SK-N-SH treated with all-trans-retinoic acid at 6 μM for 48 hours (cell line): Measurements from ENCODE around the gene R3HDM1.

Source experiments
- ATAC-seq: fragments of 200-7000 bp; cut with Tn5 transposase; 3 replicates; pipeline ENCODE4 v1.9.1; 2020; ENCODE audit warnings: mild to moderate bottlenecking, moderate library complexity
- ARNTL ChIP-seq: fragments of 450-650 bp; formaldehyde crosslinking; IDR thresholded peaks from 2 replicates; pipeline ENCODE4 v1.5.0; 2020; ENCODE audit warnings: low read depth, mild to moderate bottlenecking, moderate library complexity, borderline replicate concordance
- CREB5 ChIP-seq: fragments of 250-450 bp; sonication (Bioruptor Pico); IDR thresholded peaks from 2 replicates; pipeline ENCODE4 v1.5.1; 2020; ENCODE audit warnings: low read depth, mild to moderate bottlenecking, moderate library complexity
- CSDC2 ChIP-seq: fragments of 250-450 bp; sonication (Bioruptor Pico); IDR thresholded peaks from 2 replicates; pipeline ENCODE4 v1.5.0; 2020; ENCODE audit warnings: mild to moderate bottlenecking, moderate library complexity
- ESRRG ChIP-seq: fragments of 250-450 bp; sonication (Bioruptor Pico); IDR thresholded peaks from 2 replicates; pipeline ENCODE4 v1.6.1; 2021; ENCODE audit warnings: mild to moderate bottlenecking
- GLIS3 ChIP-seq: fragments of 250-450 bp; sonication (Bioruptor Pico); IDR thresholded peaks from 2 replicates; pipeline ENCODE4 v1.5.0; 2020; ENCODE audit warnings: mild to moderate bottlenecking, moderate library complexity
- ISL1 ChIP-seq: fragments of 250-450 bp; sonication (Bioruptor Pico); IDR thresholded peaks from 2 replicates; pipeline ENCODE4 v2.1.2; 2022; ENCODE audit warnings: mild to moderate bottlenecking, moderate library complexity
- OSR1 ChIP-seq: fragments of 250-450 bp; sonication (Bioruptor Pico); IDR thresholded peaks from 2 replicates; pipeline ENCODE4 v1.8.0; 2022; ENCODE audit warnings: moderate library complexity, mild to moderate bottlenecking, inconsistent platforms
- PATZ1 ChIP-seq: fragments of 250-450 bp; sonication (Bioruptor Pico); IDR thresholded peaks from 2 replicates; pipeline ENCODE4 v1.8.0; 2020; ENCODE audit warnings: mild to moderate bottlenecking, moderate library complexity, borderline replicate concordance
- POU6F1 ChIP-seq: fragments of 250-450 bp; sonication (Bioruptor Pico); IDR thresholded peaks from 2 replicates; pipeline ENCODE4 v1.8.0; 2021; ENCODE audit warnings: low read depth, mild to moderate bottlenecking, moderate library complexity, borderline replicate concordance
- PPARA ChIP-seq: fragments of 250-450 bp; sonication (Bioruptor Pico); IDR thresholded peaks from 2 replicates; pipeline ENCODE4 v1.5.0; 2020; ENCODE audit warnings: mild to moderate bottlenecking, borderline replicate concordance
- SNAI2 ChIP-seq: fragments of 250-450 bp; sonication (Bioruptor Pico); IDR thresholded peaks from 2 replicates; pipeline ENCODE4 v1.5.0; 2020; ENCODE audit warnings: mild to moderate bottlenecking, moderate library complexity
- TCF4 ChIP-seq: fragments of 250-450 bp; sonication (Bioruptor Pico); IDR thresholded peaks from 2 replicates; pipeline ENCODE4 v1.8.0; 2021; ENCODE audit warnings: mild to moderate bottlenecking, moderate library complexity, borderline replicate concordance
- TOX ChIP-seq: fragments of 250-450 bp; sonication (Bioruptor Pico); IDR thresholded peaks from 2 replicates; pipeline ENCODE4 v1.8.0; 2021; ENCODE audit warnings: mild to moderate bottlenecking, moderate library complexity, borderline replicate concordance
- ZC3H10 ChIP-seq: fragments of 250-450 bp; sonication (Bioruptor Pico); IDR thresholded peaks from 2 replicates; pipeline ENCODE4 v1.5.1; 2021; ENCODE audit warnings: mild to moderate bottlenecking, moderate library complexity
- ZFP3 ChIP-seq: fragments of 250-450 bp; sonication (Bioruptor Pico); IDR thresholded peaks from 2 replicates; pipeline ENCODE4 v1.5.0; 2020; ENCODE audit warnings: mild to moderate bottlenecking, moderate library complexity
- ZFP30 ChIP-seq: fragments of 450-650 bp; formaldehyde crosslinking; IDR thresholded peaks from 2 replicates; pipeline ENCODE4 v1.5.0; 2022; ENCODE audit warnings: mild to moderate bottlenecking, moderate library complexity
- ZNF70 ChIP-seq: fragments of 450-650 bp; formaldehyde crosslinking; IDR thresholded peaks from 2 replicates; pipeline ENCODE4 v1.5.0; 2020; ENCODE audit warnings: mild to moderate bottlenecking, moderate library complexity
- ZNF8 ChIP-seq: fragments of 450-650 bp; formaldehyde crosslinking; IDR thresholded peaks from 2 replicates; pipeline ENCODE4 v1.5.0; 2020; ENCODE audit warnings: mild to moderate bottlenecking, moderate library complexity
- TF ChIP-seq, protein P1 (sequence below): fragments of 250-450 bp; sonication (Bioruptor Pico); IDR thresholded peaks from 2 replicates; pipeline ENCODE4 v1.5.0; 2020; ENCODE audit warnings: mild to moderate bottlenecking, moderate library complexity
- TF ChIP-seq, protein P2 (sequence below): fragments of 250-450 bp; sonication (Bioruptor Pico); IDR thresholded peaks from 2 replicates; pipeline ENCODE4 v1.5.1; 2021; ENCODE audit warnings: mild to moderate bottlenecking, moderate library complexity

R3HDM1 gene

DNA sequence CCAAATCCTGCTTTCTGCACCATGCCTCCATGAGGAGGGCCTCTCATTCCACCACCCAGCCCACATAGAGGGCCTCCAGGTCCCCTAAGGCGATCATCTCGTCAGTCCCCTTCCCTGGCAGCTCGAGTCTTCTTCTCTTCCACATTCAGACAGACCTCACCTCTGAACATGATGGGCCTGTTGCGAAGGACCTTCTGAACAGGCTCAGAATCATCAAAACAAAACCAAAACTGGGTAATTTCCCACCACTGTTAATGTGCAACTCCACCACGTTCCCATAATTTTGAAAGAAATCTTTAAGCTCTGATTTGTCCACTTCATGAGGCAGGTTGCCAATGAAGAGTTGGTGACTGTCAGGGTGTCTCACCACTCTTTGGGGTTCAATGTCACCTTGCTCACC lies 20.7 kb upstream of the R3HDM1 start:
- TF ChIP-seq CREB5 (CRISPR knock-in tag) = no peak
- TF ChIP-seq ZC3H10 (CRISPR knock-in tag) = no peak
- TF ChIP-seq ISL1 = no peak
- no peak for TF ChIP-seq ZFP3 (CRISPR knock-in tag)
- TF ChIP-seq CSDC2 (CRISPR knock-in tag) = no peak
- no peak for TF ChIP-seq ZFP30
- TF ChIP-seq, protein P1, sequence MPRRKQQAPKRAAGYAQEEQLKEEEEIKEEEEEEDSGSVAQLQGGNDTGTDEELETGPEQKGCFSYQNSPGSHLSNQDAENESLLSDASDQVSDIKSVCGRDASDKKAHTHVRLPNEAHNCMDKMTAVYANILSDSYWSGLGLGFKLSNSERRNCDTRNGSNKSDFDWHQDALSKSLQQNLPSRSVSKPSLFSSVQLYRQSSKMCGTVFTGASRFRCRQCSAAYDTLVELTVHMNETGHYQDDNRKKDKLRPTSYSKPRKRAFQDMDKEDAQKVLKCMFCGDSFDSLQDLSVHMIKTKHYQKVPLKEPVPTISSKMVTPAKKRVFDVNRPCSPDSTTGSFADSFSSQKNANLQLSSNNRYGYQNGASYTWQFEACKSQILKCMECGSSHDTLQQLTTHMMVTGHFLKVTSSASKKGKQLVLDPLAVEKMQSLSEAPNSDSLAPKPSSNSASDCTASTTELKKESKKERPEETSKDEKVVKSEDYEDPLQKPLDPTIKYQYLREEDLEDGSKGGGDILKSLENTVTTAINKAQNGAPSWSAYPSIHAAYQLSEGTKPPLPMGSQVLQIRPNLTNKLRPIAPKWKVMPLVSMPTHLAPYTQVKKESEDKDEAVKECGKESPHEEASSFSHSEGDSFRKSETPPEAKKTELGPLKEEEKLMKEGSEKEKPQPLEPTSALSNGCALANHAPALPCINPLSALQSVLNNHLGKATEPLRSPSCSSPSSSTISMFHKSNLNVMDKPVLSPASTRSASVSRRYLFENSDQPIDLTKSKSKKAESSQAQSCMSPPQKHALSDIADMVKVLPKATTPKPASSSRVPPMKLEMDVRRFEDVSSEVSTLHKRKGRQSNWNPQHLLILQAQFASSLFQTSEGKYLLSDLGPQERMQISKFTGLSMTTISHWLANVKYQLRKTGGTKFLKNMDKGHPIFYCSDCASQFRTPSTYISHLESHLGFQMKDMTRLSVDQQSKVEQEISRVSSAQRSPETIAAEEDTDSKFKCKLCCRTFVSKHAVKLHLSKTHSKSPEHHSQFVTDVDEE (CRISPR knock-in tag) = no peak
- TF ChIP-seq ZNF8 (CRISPR knock-in tag) = no peak
- no peak for TF ChIP-seq ARNTL
- no peak for TF ChIP-seq TCF4 (CRISPR knock-in tag)
- ATAC-seq = no peak

DNA sequence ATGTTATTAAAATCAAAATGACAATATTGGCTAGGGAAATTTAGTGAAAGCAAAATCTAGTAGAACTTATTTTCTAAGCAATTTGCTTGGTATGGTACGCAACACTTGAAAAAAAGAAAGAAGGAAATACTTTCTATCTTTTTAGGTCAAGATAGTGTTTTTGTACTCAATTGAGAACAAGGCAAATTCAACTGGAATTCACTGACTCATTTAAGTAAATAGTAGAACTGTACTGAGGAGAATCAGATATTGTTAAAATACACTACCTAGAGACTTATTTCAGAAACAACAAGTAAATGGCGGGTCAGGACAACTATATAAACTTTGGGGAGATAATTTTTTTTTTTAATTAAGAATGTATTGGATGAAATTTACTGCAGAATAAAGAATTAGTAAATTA lies 19.2 kb upstream of the R3HDM1 start:
- no peak for ATAC-seq
- TF ChIP-seq OSR1 (CRISPR knock-in tag) = no peak

- no peak for ATAC-seq
- TF ChIP-seq ZC3H10 (CRISPR knock-in tag) = no peak
- no peak for TF ChIP-seq SNAI2 (CRISPR knock-in tag)
- no peak for TF ChIP-seq ZFP30
- TF ChIP-seq, protein P2, sequence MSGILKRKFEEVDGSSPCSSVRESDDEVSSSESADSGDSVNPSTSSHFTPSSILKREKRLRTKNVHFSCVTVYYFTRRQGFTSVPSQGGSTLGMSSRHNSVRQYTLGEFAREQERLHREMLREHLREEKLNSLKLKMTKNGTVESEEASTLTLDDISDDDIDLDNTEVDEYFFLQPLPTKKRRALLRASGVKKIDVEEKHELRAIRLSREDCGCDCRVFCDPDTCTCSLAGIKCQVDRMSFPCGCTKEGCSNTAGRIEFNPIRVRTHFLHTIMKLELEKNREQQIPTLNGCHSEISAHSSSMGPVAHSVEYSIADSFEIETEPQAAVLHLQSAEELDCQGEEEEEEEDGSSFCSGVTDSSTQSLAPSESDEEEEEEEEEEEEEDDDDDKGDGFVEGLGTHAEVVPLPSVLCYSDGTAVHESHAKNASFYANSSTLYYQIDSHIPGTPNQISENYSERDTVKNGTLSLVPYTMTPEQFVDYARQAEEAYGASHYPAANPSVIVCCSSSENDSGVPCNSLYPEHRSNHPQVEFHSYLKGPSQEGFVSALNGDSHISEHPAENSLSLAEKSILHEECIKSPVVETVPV (CRISPR knock-in tag) = no peak
- no peak for TF ChIP-seq GLIS3
- no peak for TF ChIP-seq POU6F1 (CRISPR knock-in tag)
- no peak for TF ChIP-seq PATZ1 (CRISPR knock-in tag)
- TF ChIP-seq ESRRG (CRISPR knock-in tag) = no peak
- TF ChIP-seq ZNF8 (CRISPR knock-in tag) = no peak
- TF ChIP-seq PPARA = no peak
- TF ChIP-seq ARNTL = no peak
- TF ChIP-seq TCF4 (CRISPR knock-in tag) = no peak
- no peak for TF ChIP-seq ISL1
- TF ChIP-seq CREB5 (CRISPR knock-in tag) = no peak
- TF ChIP-seq TOX (CRISPR knock-in tag) = no peak
- no peak for TF ChIP-seq ZNF70
- no peak for TF ChIP-seq ZFP3 (CRISPR knock-in tag)
Measured at GRCh38 chr2:135525786-135526185, 5.5 kb upstream of the R3HDM1 start.
